Stimulated activated CD4-positive, alpha-beta T cell treated with anti-CD3 and anti-CD28 coated beads, Interleukin-1b, Interleukin-23, amount 100 ng/mL, for 1 hour (primary cell): ENCODE results near the gene AGBL2.
"Not testable (repeated sequence)": the region's sequence is repeated elsewhere in the genome, so short reads cannot be mapped to it uniquely, and the experiment has no call there.

Source experiments
- DNase-seq, 2 donors: peaks; one replicate each; pipeline ENCODE4 v3.0.0-alpha.2; 2020; ENCODE audit warnings: low read depth in 2 of 2

Gene AGBL2

GRCh38 chr11:47688991-47689390 is 26.2 kb downstream of the AGBL2 start:
- no peak for DNase-seq

- DNase-seq = no peak
These were observed 27.1 kb downstream of the AGBL2 start for GRCh38 chr11:47688111-47688510.

- not testable (repeated sequence) for DNase-seq
These were observed 28.5 kb downstream of the AGBL2 start for GRCh38 chr11:47686704-47687103.

GRCh38 chr11:47686151-47686550 is 29.0 kb downstream of the AGBL2 start:
- DNase-seq = no peak

- no peak for DNase-seq
These were observed 39.3 kb downstream of the AGBL2 start for GRCh38 chr11:47675851-47676250.

- DNase-seq = no peak
These were observed 42.9 kb downstream of the AGBL2 start for GRCh38 chr11:47672283-47672730.

- DNase-seq = no peak
These were observed 45.3 kb downstream of the AGBL2 start for GRCh38 chr11:47669856-47670255.

- DNase-seq = no peak
These were observed 46.5 kb downstream of the AGBL2 start for GRCh38 chr11:47668665-47669064.

GRCh38 chr11:47667555-47667954 is 47.6 kb downstream of the AGBL2 start:
- no peak for DNase-seq

- DNase-seq = no peak
These were observed 48.0 kb downstream of the AGBL2 start for GRCh38 chr11:47667135-47667534.

- DNase-seq = not testable (repeated sequence)
These were observed 50.2 kb downstream of the AGBL2 start for GRCh38 chr11:47664936-47665335.

- DNase-seq = no peak
These were observed 53.9 kb downstream of the AGBL2 start for GRCh38 chr11:47661245-47661644.

- DNase-seq = no peak
These were observed 55.9 kb downstream of the AGBL2 start for GRCh38 chr11:47659276-47659675.

- no peak for DNase-seq
These were observed 58.8 kb downstream of the AGBL2 start for GRCh38 chr11:47656260-47656885.

GRCh38 chr11:47651818-47652469 is 63.2 kb downstream of the AGBL2 start:
- no peak for DNase-seq

- DNase-seq = no peak
These were observed 65.9 kb downstream of the AGBL2 start for GRCh38 chr11:47649276-47649675.

GRCh38 chr11:47646019-47646418 is 69.2 kb downstream of the AGBL2 start:
- DNase-seq = no peak

- no peak for DNase-seq
These were observed 69.7 kb downstream of the AGBL2 start for GRCh38 chr11:47645500-47645899.

GRCh38 chr11:47642099-47642855 is 72.9 kb downstream of the AGBL2 start, which contains the start of gene MTCH2:
Gene MTCH2, minus strand, starts transcription at chr11:47642559. Its CDS starts 94 bp downstream, at chr11:47642465.
- DNase-seq = peak; percentile 91 to 92

GRCh38 chr11:47641600-47642098 is 73.5 kb downstream of the AGBL2 start:
- DNase-seq = no peak

- DNase-seq = not testable (repeated sequence)
These were observed 74.7 kb downstream of the AGBL2 start for GRCh38 chr11:47640506-47640905.

- not testable (repeated sequence) for DNase-seq
These were observed 78.8 kb downstream of the AGBL2 start for GRCh38 chr11:47636331-47636730.
